Common myeloid progenitor, CD34-positive (primary cell): Measurements from ENCODE around the gene S100A4.
A peak's percentile ranks its signal among the peaks of the same experiment; 100 is the strongest.
"Not testable (repeated sequence)": the region's sequence is repeated elsewhere in the genome, so short reads cannot be mapped to it uniquely, and the experiment has no call there.

ENCODE experiments used
- CTCF ChIA-PET: fragments of 350-600 bp; sonication (Branson Sonifier 250); formaldehyde crosslinking; loops from one replicate; lab custom pipeline; 2021; ENCODE audit warnings: antibody characterized with exemption; lab: Charles Lee
- POLR2A ChIA-PET: fragments of 350-600 bp; sonication (Branson Sonifier 250); formaldehyde crosslinking; loops from one replicate; lab custom pipeline; 2021; ENCODE audit warnings: antibody characterized with exemption; lab: Charles Lee
- DNase-seq, 3 donors: peaks; one replicate each; pipeline versions ENCODE4 v3.0.0 to v3.0.0-alpha.2; 2013
- H3K27ac ChIP-seq, 2 experiments: 1 replicate in 1 of 2; 2 replicates in 1 of 2; pipeline ENCODE4 v1.7.0; 2013; ENCODE audit warnings: inconsistent platforms in 2 of 2, low read length in 2 of 2, mild to moderate bottlenecking in 2 of 2, low read depth in 1 of 2, moderate library complexity in 1 of 2; ENCODE audit not compliant: severe bottlenecking in 2 of 2, insufficient read depth in 1 of 2, poor library complexity in 1 of 2
- H3K27me3 ChIP-seq, 5 experiments: replicated peaks in 2 of 5; 1 replicate in 3 of 5; 2 replicates in 2 of 5; pipeline versions ENCODE4 v1.6.1 to v1.7.0; 2013; ENCODE audit warnings: low read length in 4 of 5, mild to moderate bottlenecking in 2 of 5, moderate library complexity in 2 of 5, inconsistent platforms in 1 of 5; ENCODE audit not compliant: insufficient read depth in 5 of 5, control insufficient read depth in 4 of 5
- H3K36me3 ChIP-seq, 4 experiments: 1 replicate in 2 of 4; 2 replicates in 2 of 4; pipeline versions ENCODE4 v1.6.1 to v1.7.0; 2013; ENCODE audit warnings: low read length in 3 of 4, control low read depth in 1 of 4, mild to moderate bottlenecking in 1 of 4; ENCODE audit not compliant: control insufficient read depth in 4 of 4, insufficient read depth in 4 of 4
- H3K4me1 ChIP-seq, 4 experiments: 1 replicate in 3 of 4; 2 replicates in 1 of 4; pipeline versions ENCODE4 v1.6.1 to v1.7.1; 2013; ENCODE audit warnings: low read length in 3 of 4, mild to moderate bottlenecking in 3 of 4, control low read depth in 1 of 4, inconsistent platforms in 1 of 4, moderate library complexity in 1 of 4; ENCODE audit not compliant: control insufficient read depth in 4 of 4, insufficient read depth in 4 of 4; ENCODE audit errors: control extremely low read depth in 1 of 4
- H3K4me3 ChIP-seq, 7 experiments: 1 replicate in 4 of 7; 2 replicates in 3 of 7; pipeline versions ENCODE4 v1.5.1 to v1.7.0; 2013; ENCODE audit warnings: mild to moderate bottlenecking in 7 of 7, low read length in 6 of 7, moderate library complexity in 6 of 7, inconsistent platforms in 2 of 7, low read depth in 2 of 7, control low read depth in 1 of 7; ENCODE audit not compliant: insufficient read depth in 4 of 7, control insufficient read depth in 1 of 7; ENCODE audit errors: extremely low read depth in 1 of 7
- H3K9me3 ChIP-seq, 5 experiments: 1 replicate in 4 of 5; 2 replicates in 1 of 5; pipeline versions ENCODE4 v1.6.1 to v1.7.1; 2013; ENCODE audit warnings: low read length in 4 of 5, mild to moderate bottlenecking in 2 of 5, inconsistent platforms in 1 of 5, low read depth in 1 of 5, moderate library complexity in 1 of 5; ENCODE audit not compliant: control insufficient read depth in 4 of 5, insufficient read depth in 2 of 5; ENCODE audit errors: control extremely low read depth in 1 of 5
- WGBS: methylation state at CpG from one replicate; pipeline ENCODE4 v1.1.5; 2013; ENCODE audit not compliant: insufficient coverage; 5-methylcytosine and 5-hydroxymethylcytosine counted together

Gene S100A4

DNA sequence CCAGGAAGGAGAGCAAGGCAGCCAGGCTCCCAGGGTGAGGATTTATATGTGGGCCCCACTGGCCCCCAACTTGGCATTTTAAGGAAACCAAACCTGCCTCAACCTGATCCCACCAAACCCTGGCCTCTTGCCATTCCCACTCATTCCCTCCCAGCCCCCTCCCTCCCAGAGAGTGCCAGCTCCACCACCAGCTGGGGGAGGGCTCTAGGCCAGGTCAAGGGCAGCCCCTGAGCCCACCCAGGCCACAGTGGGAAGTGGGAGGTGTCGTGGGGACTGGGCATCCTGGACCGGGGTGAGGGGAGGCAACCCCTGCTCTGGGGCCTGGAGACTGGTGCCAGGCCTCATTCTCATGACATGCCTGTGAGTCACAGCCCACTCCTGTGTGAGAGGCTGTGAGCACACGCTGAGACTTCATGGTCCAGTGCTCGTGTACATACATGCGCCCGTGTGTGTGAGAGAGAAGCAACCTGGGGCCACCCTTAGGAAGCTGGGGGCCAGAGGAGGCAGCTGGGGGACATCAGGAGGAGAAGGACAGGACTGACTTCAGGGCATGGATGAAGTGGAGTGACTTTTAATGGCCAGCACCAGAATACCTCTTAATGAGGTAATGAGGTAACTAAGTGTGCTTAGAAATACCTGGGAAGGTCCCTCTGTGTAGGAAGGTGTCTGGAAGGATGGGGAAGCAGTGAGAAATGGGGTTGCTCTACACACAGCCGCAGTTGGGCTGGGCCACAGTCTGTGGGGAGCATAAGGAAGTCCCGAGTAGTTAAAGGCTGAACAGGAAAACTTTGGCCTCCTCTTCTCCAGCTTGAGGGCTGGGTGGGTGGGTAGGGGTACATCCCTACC, 20.1 kb upstream of the S100A4 start, which contains the start of gene S100A2:
Gene S100A2 (minus strand): TSS at position 316 of the 846 bp plus-strand sequence. CDS start 1,967 bp downstream, outside the sequence.
- H3K27me3 ChIP-seq = no peaks in the 10 kb centered on the region
- H3K36me3 ChIP-seq = no peaks in the 10 kb centered on the region
- POLR2A ChIA-PET = interaction anchor here (1.0 to 2.0 kb wide), 3 partner anchors 20 to 30 kb away, joined by 5 to 15 read pairs (median 11); partner anchors contain the start of genes S100A4 and S100A6
- peaks cover 3 to 53% (median 33%) of the 10 kb centered on the region in 4 experiments for H3K4me1 ChIP-seq
- CTCF ChIA-PET = interaction anchor here (0.6 to 11.1 kb wide), 10 partner anchors 12 to 68 kb away, joined by 3 to 116 read pairs (median 4); partner anchors contain the start of genes CHTOP, S100A13, S100A5 and S100A6
- peak; percentile 34 to 76 (median 65) for DNase-seq
- H3K9me3 ChIP-seq = no peaks in the 10 kb centered on the region
- H3K27ac ChIP-seq = peak within 1 kb of the TSS; percentile 47 to 80
- 38% methylated on average over 7 of the region's 8 CpGs for WGBS
- peak within 1 kb of the TSS in 4 of 7 experiments; percentile 16 to 57 (median 30) for H3K4me3 ChIP-seq

DNA sequence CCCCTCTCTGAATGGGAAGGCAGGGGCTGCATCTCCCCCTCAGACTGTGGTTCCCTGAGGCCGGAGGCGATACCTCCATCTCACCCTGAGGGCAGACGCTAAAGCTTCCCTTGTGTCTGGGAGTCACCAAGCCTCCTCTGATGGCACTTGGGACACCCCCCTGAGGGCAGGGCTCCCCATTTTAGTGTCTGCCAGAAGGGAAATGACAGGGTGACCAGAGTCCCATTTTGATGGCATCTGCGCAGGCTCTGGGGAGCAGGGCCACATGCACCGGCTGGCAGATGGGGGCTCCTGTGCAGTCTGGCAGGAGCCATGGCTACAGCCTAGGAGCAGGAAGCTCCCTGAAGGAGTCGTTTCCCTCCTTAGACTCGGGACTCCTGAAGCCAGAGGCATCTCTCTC, 18.4 kb upstream of the S100A4 start:
- Histone ChIP-seq H3K36me3 (no peaks in the 10 kb centered on the region), H3K9me3 (no peaks in the 10 kb centered on the region), H3K27ac (no peak overlapping the region), H3K4me3 (no peak overlapping the region), H3K4me1 (peaks cover 3 to 53% (median 33%) of the 10 kb centered on the region in 4 experiments), H3K27me3 (no peaks in the 10 kb centered on the region)
- WGBS = 100% methylated on average over 4 of the region's 7 CpGs
- ChIA-PET CTCF (interaction anchor here (0.7 to 11.1 kb wide), 5 partner anchors 9 to 43 kb away, joined by 3 to 116 read pairs (median 4); partner anchors contain the start of gene S100A6), POLR2A (interaction anchor here (0.7 kb wide), 1 partner anchor 38 kb away, joined by 3 read pairs; no protein-coding TSS in a partner anchor)
- no peak for DNase-seq

DNA sequence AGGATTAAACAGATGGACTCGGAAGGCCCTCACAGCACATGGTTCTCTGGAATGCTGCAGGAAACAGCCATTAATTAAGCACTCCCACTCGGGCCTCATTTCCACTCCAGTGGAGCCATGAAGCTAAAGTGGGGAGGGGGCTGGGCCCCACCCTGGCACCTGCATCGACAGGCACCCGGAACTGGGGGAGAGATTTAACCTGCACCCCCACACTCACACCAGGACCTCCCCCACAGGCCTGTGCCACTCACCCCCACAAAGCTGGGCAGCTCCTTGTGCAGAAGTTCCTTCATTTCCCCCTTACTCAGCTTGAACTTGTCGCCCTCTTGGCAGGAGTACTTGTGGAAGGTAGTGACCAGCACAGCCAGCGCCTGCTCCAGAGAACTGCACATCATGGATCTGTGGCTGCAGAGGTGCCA, 17.9 kb upstream of the S100A4 start:
- H3K9me3 ChIP-seq = no peaks in the 10 kb centered on the region
- POLR2A ChIA-PET = no interaction called here
- no peak overlapping the region for H3K27ac ChIP-seq
- no peak overlapping the region for H3K4me3 ChIP-seq
- H3K36me3 ChIP-seq = no peaks in the 10 kb centered on the region
- peaks cover 3 to 48% (median 29%) of the 10 kb centered on the region in 4 experiments for H3K4me1 ChIP-seq
- H3K27me3 ChIP-seq = no peaks in the 10 kb centered on the region
- CTCF ChIA-PET = interaction anchor here (0.7 to 11.1 kb wide), 6 partner anchors 9 to 43 kb away, joined by 3 to 116 read pairs (median 4); partner anchors contain the start of gene S100A6
- no peak for DNase-seq
- WGBS = 93% methylated on average over 4 of the region's 6 CpGs

DNA sequence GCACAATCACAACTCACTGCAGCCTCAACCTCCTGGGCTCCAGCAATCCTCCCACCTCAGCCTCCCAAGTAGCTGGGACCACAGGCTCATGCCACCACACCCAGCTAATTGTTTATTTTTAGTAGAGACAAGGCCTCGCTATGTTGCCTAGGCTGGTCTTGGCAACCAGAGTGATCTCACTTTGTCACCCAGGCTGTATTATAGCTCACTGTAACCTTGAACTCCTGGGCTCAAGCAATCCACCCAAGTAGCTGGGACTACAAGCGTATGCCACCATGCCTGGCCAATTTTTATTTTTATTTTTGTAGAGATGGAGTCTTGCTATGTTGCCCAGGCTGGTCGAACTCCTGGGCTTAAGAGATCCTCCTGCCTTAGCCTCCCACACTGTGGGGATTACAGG, 16.4 kb upstream of the S100A4 start:
- WGBS = 100% methylated on average over 1 of the region's 3 CpGs
- ChIA-PET CTCF (interaction anchor here (1.0 to 11.1 kb wide), 5 partner anchors 8 to 52 kb away, joined by 3 to 116 read pairs (median 8); partner anchors contain the start of gene S100A6), POLR2A (interaction anchor here (0.6 kb wide), 1 partner anchor 26 kb away, joined by 4 read pairs; the partner anchor contains the start of gene S100A6)
- H3K9me3 ChIP-seq, H3K27me3 ChIP-seq, H3K4me3 ChIP-seq, DNase-seq, H3K27ac ChIP-seq, H3K36me3 ChIP-seq: not testable (repeated sequence)
- H3K4me1 ChIP-seq = peaks cover 2 to 33% (median 18%) of the 10 kb centered on the region in 4 experiments

DNA sequence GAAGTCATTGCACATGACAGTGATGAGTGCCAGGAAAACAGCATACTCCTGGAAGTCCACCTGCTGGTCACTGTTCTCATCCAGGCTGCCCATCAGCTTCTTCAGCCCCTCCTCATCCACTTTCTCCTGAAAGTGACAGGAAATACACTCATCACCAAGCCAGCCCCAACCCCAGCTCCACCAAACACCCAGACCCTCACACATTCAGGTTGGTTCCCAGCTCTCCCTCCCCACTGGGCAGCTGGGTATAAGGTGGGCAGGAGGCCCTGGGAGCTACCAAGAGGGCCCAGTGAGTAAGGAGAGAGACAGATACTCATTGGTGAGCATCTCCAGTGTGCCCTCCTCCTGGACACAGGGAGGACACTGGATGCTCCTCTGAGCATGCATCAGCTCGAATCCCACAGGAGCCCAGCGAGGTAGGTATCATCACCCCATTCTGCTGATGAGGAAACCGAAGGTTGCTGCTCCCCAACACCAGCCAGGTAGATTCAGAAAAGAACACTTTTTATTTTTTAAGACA, 15.9 kb upstream of the S100A4 start:
- Histone ChIP-seq H3K27ac (no peak overlapping the region), H3K9me3 (no peaks in the 10 kb centered on the region), H3K4me3 (no peak overlapping the region), H3K4me1 (peaks cover 0 to 28% (median 13%) of the 10 kb centered on the region in 4 experiments), H3K36me3 (no peaks in the 10 kb centered on the region), H3K27me3 (no peaks in the 10 kb centered on the region)
- CTCF ChIA-PET = interaction anchor here (0.9 to 11.1 kb wide), 8 partner anchors 8 to 51 kb away, joined by 3 to 116 read pairs (median 4); partner anchors contain the start of gene S100A6
- DNase-seq = no peak
- POLR2A ChIA-PET = no interaction called here
- 96% methylated on average over 3 of the region's 3 CpGs for WGBS

DNA sequence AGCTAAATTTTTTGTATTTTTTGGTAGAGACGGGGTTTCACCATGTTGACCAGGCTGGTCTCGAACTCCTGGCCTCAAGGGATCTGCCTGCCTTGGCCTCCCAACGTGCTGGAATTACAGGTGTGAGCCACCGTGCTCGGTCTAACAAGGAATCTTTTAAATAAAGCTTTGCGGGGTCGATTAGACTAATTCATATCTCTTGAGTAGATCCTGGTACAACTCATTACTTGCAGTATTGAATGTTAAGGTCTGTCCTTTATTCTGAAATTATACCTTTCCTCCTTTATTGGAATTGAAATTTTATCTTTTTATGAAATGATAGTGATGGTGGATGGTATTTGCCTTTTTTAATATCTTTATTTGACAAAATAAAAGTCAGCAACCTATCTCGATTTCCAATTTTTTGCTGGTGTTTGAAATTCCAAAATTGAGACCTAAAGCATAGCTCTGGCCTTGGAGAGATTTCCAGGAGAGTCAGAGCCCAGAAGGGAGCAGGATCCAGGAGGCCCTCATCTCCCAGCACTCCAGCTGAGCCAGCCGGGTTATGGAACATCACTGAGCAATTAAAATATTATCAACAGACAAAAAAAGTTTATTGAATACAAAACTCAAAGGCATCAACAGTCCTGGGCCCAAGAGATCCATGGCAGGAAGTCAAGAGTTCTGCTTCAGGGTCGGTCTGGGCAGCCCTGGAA, 15.3 kb upstream of the S100A4 start:
- ChIA-PET CTCF (interaction anchor here (0.9 to 11.1 kb wide), 7 partner anchors 7 to 51 kb away, joined by 3 to 116 read pairs (median 5); partner anchors contain the start of gene S100A6), POLR2A (no interaction called here)
- no peak overlapping the region for H3K27ac ChIP-seq
- DNase-seq = no peak
- no peak overlapping the region for H3K4me3 ChIP-seq
- H3K4me1 ChIP-seq = peaks cover 0 to 22% (median 7%) of the 10 kb centered on the region in 4 experiments
- no peaks in the 10 kb centered on the region for H3K27me3 ChIP-seq
- WGBS = 95% methylated on average over 6 of the region's 10 CpGs
- H3K9me3 ChIP-seq = no peaks in the 10 kb centered on the region
- H3K36me3 ChIP-seq = no peaks in the 10 kb centered on the region
